ENCODE data around the gene CDKN2D. TPM values are rescaled to one million over a fixed set of nuclear protein-coding genes. Genes with fewer than 3 reads are reported as not detected.
"Not testable (repeated sequence)": the region's sequence is repeated elsewhere in the genome, so short reads cannot be mapped to it uniquely, and the experiment has no call there.

Gene CDKN2D
- total and polyA plus RNA-seq, 10 of the 15 experiments (the other 5 are each of a cell fraction or from before 2014, with no cell fraction given) = 0.53 to 17.2 (median 6.7) TPM

GRCh38 chr19:10574462-10574861 lies 5.7 kb upstream of the CDKN2D start (continued):
- TF ChIP-seq RELB (IDR thresholded peaks at IDR 0.05; ENCODE audit: low read depth) (no peak), POLR2A (IDR thresholded peaks at IDR 0.05; ENCODE audit: low read depth, low read length) (no peak), KLF5 (IDR thresholded peaks at IDR 0.05; ENCODE audit: partially characterized antibody) (no peak)

- H3K9ac ChIP-seq (ENCODE audit: control insufficient read depth, insufficient read depth, low read length); H3K79me2 ChIP-seq (ENCODE audit: control insufficient read depth, insufficient read depth, low read length); in situ Hi-C loops (cut with MboI); FAIRE-seq; ATAC-seq; H3K4me1 ChIP-seq (ENCODE audit: control insufficient read depth, insufficient read depth, low read length); H3K9me3 ChIP-seq (replicated peaks; ENCODE audit: control insufficient read depth, insufficient read depth, low read length); H3K36me3 ChIP-seq (ENCODE audit: control insufficient read depth in 2 of 2, insufficient read depth in 2 of 2, low read length in 1 of 2); H2AFZ ChIP-seq (ENCODE audit: control insufficient read depth, low read depth, low read length); H3K27me3 ChIP-seq (replicated peaks in 1 of 2; ENCODE audit: control insufficient read depth in 2 of 2, insufficient read depth in 2 of 2, low read length in 1 of 2); BruUV-seq (replicated peaks); intact Hi-C loops (cut with micrococcal nuclease; ENCODE audit: unreplicated experiment); H4K20me1 ChIP-seq (ENCODE audit: control insufficient read depth, insufficient read depth); DNase-seq (ENCODE audit: low read depth, low spot score); H3K4me2 ChIP-seq (ENCODE audit: control insufficient read depth, insufficient read depth); H3K4me3 ChIP-seq; H3K27ac ChIP-seq (ENCODE audit: control insufficient read depth, insufficient read depth): not testable (repeated sequence)
- SMC1A ChIA-PET (ENCODE audit: uncharacterized antibody, unreplicated experiment) = interaction anchor here (2.6 to 3.4 kb wide), 2 partner anchors 33 to 127 kb away, joined by 9 to 14 read pairs; partner anchors contain the start of gene QTRT1
- RAD21 ChIA-PET (ENCODE audit: unreplicated experiment) = interaction anchor here (1.1 to 1.9 kb wide), 2 partner anchors 31 to 32 kb away, joined by 3 to 5 read pairs; no protein-coding TSS in a partner anchor
- 32% methylated on average over 6 of the region's 6 CpGs for WGBS (ENCODE audit: insufficient coverage, insufficient replicate concordance, low lambda C conversion rate, missing lambda C conversion rate)
- CTCF ChIA-PET = interaction anchor here (1.0 to 6.3 kb wide), 8 partner anchors 26 to 169 kb away, joined by 3 to 41 read pairs (median 10); partner anchors contain the start of gene QTRT1
- POLR2A ChIA-PET = interaction anchor here (0.6 kb wide), 1 partner anchor 32 kb away, joined by 3 read pairs; no protein-coding TSS in a partner anchor
Observed at GRCh38 chr19:10573793-10574192, 5.0 kb upstream of the CDKN2D start.

Data from GM12878 (cell line).